Sigmoid colon (tissue), 7 donors: ENCODE results near the gene SDK2. TPM values are rescaled to one million over a fixed set of nuclear protein-coding genes. Genes with fewer than 3 reads are reported as not detected.

Source experiments
- DNase-seq: peaks from one replicate; pipeline ENCODE4 v3.0.0-alpha.2; 2019
- H3K27ac ChIP-seq, 4 donors: fragments of 200-600 bp; sonication (generic); one replicate each; pipeline ENCODE4 v1.5.1; 2016 to 2019; ENCODE audit warnings: mild to moderate bottlenecking in 1 of 4
- H3K27me3 ChIP-seq, 3 donors: fragments of 200-600 bp; sonication (generic); one replicate each; pipeline ENCODE4 v1.5.1; 2019; ENCODE audit warnings: mild to moderate bottlenecking in 1 of 3
- H3K36me3 ChIP-seq, 4 donors: fragments of 200-600 bp; sonication (generic); one replicate each; pipeline ENCODE4 v1.5.1; 2016 to 2019
- H3K4me1 ChIP-seq, 4 donors: fragments of 200-600 bp; sonication (generic); one replicate each; pipeline ENCODE4 v1.5.1; 2017 to 2019
- H3K4me3 ChIP-seq, 4 donors: fragments of 200-600 bp; sonication (generic); one replicate each; pipeline ENCODE4 v1.5.1; 2017 to 2019; ENCODE audit warnings: mild to moderate bottlenecking in 2 of 4, moderate library complexity in 1 of 4
- H3K9me3 ChIP-seq, 4 donors: fragments of 200-600 bp in 3 of 4; sonication (generic) in 3 of 4; one replicate each; pipeline versions ENCODE4 v1.5.1 to v1.6.1; 2013 to 2019
- CTCF ChIP-seq, 4 experiments: fragments of 450-650 bp in 3 of 4; fragments of 200-600 bp in 1 of 4; IDR thresholded peaks; one replicate each; pipeline ENCODE4 v1.5.1; 2016 to 2019; ENCODE audit warnings: antibody characterized with exemption in 4 of 4, mild to moderate bottlenecking in 3 of 4, moderate library complexity in 2 of 4
- EP300 ChIP-seq, 4 donors: sonication (generic); formaldehyde crosslinking; IDR thresholded peaks; one replicate each; pipeline ENCODE4 v1.6.1; 2017; ENCODE audit warnings: antibody characterized with exemption in 4 of 4
- POLR2A ChIP-seq, 2 donors: fragments of 450-650 bp; IDR thresholded peaks; one replicate each; pipeline ENCODE4 v1.6.1; 2016; ENCODE audit warnings: antibody characterized with exemption in 2 of 2, mild to moderate bottlenecking in 2 of 2, moderate library complexity in 2 of 2
- POLR2AphosphoS5 ChIP-seq, 4 donors: sonication (generic); formaldehyde crosslinking; IDR thresholded peaks; one replicate each; pipeline ENCODE4 v1.6.1; 2017; ENCODE audit warnings: antibody characterized with exemption in 4 of 4
- WGBS, 2 donors: extraction: QIAGEN DNeasy Blood & Tissue Kit; methylation state at CpG; one replicate each; pipeline ENCODE4 v1.1.7; 2013; 5-methylcytosine and 5-hydroxymethylcytosine counted together
- intact Hi-C: fragments of 100-400 bp; cut with DNase I; formaldehyde crosslinking; loops from one replicate; pipeline ENCODE4 v1.15.1; 2023
- polyA plus RNA-seq, 3 donors: library from polyadenylated mRNA; stranded (reverse); fragments of 200-250 nt; gene quantifications; one replicate each; pipeline ENCODE4 v1.2.3, GENCODE V29; 2013
- total RNA-seq, 4 donors: library from RNA; depleted of rRNA; stranded (reverse); fragments of >200 nt; gene quantifications; one replicate each; pipeline ENCODE4 v1.1.0, GENCODE V29; 2016
- donor health status: healthy with polysubstance abuse.
- donor health status: Bipolar disorder and iron deficiency.
- donor health status: healthy.

SDK2 gene
- total and polyA plus RNA-seq, 7 donors = under 0.01 to 1.9 (median 0.71) TPM

GRCh38 chr17:73546770-73547536, 97.3 kb downstream of the SDK2 start:
- TF ChIP-seq CTCF (IDR thresholded peaks at IDR 0.05) (no peak), POLR2AphosphoS5 (IDR thresholded peaks at IDR 0.05) (no peak), POLR2A (IDR thresholded peaks at IDR 0.05) (no peak), EP300 (IDR thresholded peaks at IDR 0.05) (no peak)
- Histone ChIP-seq H3K4me3 (no peak overlapping the region), H3K36me3 (no peaks in the 10 kb centered on the region), H3K27me3 (peaks cover 0 to 13% (median 0%) of the 10 kb centered on the region in 3 donors), H3K9me3 (no peaks in the 10 kb centered on the region), H3K27ac (no peak overlapping the region), H3K4me1 (no peaks in the 10 kb centered on the region)
- intact Hi-C loops = no loop called here
- DNase-seq = no peak
- 57 to 70% methylated on average over 12 of the region's 12 CpGs for WGBS, 2 donors

GRCh38 chr17:73546114-73546513, 98.1 kb downstream of the SDK2 start:
- Histone ChIP-seq H3K36me3 (no peaks in the 10 kb centered on the region), H3K27ac (no peak overlapping the region), H3K9me3 (no peaks in the 10 kb centered on the region), H3K4me1 (no peaks in the 10 kb centered on the region), H3K27me3 (peaks cover 0 to 6% (median 0%) of the 10 kb centered on the region in 3 donors), H3K4me3 (no peak overlapping the region)
- 90 to 93% methylated on average over 11 of the region's 11 CpGs for WGBS, 2 donors
- intact Hi-C loops = no loop called here
- DNase-seq = no peak
- no peak for TF ChIP-seq POLR2AphosphoS5 (IDR thresholded peaks at IDR 0.05)
- TF ChIP-seq CTCF (IDR thresholded peaks at IDR 0.05) = no peak
- TF ChIP-seq POLR2A (IDR thresholded peaks at IDR 0.05) = no peak
- no peak for TF ChIP-seq EP300 (IDR thresholded peaks at IDR 0.05)

GRCh38 chr17:73545109-73546032, 98.9 kb downstream of the SDK2 start:
- peaks cover 0 to 6% (median 0%) of the 10 kb centered on the region in 3 donors for H3K27me3 ChIP-seq
- H3K4me3 ChIP-seq = no peak overlapping the region
- no peaks in the 10 kb centered on the region for H3K9me3 ChIP-seq
- DNase-seq = no peak
- H3K4me1 ChIP-seq = no peaks in the 10 kb centered on the region
- no peaks in the 10 kb centered on the region for H3K36me3 ChIP-seq
- WGBS, 2 donors = 83 to 88% methylated on average over 17 of the region's 17 CpGs
- H3K27ac ChIP-seq = no peak overlapping the region
- intact Hi-C loops = no loop called here
- TF ChIP-seq POLR2AphosphoS5 (IDR thresholded peaks at IDR 0.05) (no peak), POLR2A (IDR thresholded peaks at IDR 0.05) (no peak), EP300 (IDR thresholded peaks at IDR 0.05) (no peak), CTCF (IDR thresholded peaks at IDR 0.05) (no peak)

DNA sequence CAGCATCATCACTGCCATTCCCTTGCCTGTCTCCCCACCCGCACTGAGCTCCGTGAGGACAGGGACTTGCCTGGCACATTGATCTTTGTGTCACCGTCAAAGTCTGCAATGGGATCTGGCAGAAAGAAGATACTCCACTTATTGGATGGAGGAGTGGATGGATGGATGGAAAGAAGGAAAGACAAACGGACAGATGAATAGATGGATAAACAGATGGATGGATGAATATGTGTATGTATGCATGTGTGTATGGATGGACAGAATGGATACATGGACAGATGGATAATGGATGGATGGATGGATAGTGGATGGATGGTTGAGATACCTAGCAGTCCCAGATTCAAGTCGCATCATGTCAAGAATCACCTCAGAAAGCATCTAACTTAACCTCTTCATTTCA, 99.9 kb downstream of the SDK2 start:
- WGBS, 2 donors = 94 to 98% methylated on average over 5 of the region's 5 CpGs
- H3K4me3 ChIP-seq = no peak overlapping the region
- no peak for DNase-seq
- no peaks in the 10 kb centered on the region for H3K4me1 ChIP-seq
- H3K9me3 ChIP-seq = no peaks in the 10 kb centered on the region
- no peak overlapping the region for H3K27ac ChIP-seq
- no peaks in the 10 kb centered on the region for H3K36me3 ChIP-seq
- TF ChIP-seq EP300 (IDR thresholded peaks at IDR 0.05) (no peak), POLR2A (IDR thresholded peaks at IDR 0.05) (no peak), POLR2AphosphoS5 (IDR thresholded peaks at IDR 0.05) (no peak), CTCF (IDR thresholded peaks at IDR 0.05) (no peak)
- intact Hi-C loops = no loop called here
- H3K27me3 ChIP-seq = no peaks in the 10 kb centered on the region
